ENCODE measurements around the gene IQGAP3. TPM values are rescaled to one million over a fixed set of nuclear protein-coding genes. Genes with fewer than 3 reads are reported as not detected.
A peak's percentile ranks its signal among the peaks of the same experiment; 100 is the strongest.

The IQGAP3 gene
- total and polyA plus RNA-seq, 7 donors: 0.01 to 0.24 (median 0.08) TPM

DNA sequence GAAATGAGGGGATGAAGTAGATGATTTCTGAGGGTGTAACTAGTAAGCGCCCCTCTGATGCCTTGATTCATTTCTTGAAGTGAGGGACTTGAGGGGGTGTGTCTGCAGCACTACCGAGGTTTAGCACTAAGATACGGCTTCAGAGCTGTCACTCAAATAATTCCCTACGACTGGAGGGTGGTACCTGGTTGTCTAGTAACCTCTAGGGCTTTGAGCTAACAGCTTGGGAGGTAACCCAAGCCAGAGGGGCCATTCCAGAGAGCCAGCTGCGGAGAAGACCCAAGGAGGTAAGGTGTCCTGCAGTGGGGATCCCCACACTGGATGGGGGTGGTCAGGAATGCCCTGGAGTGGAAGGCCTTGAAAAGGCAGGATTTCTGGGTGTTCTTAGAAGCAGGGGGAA, 7.1 kb upstream of the IQGAP3 start, which contains the start of gene TTC24:
TTC24 (plus strand) TSS at position 252 of the 400 bp plus-strand sequence. CDS start 1,642 bp downstream, outside the sequence.
- 81 to 88% (median 82%) methylated on average over 5 of the region's 5 CpGs for WGBS, 3 donors
- no peaks in the 10 kb centered on the region for H3K27me3 ChIP-seq (ENCODE audit: insufficient read depth in 3 of 3, low read length in 2 of 3)
- no peaks in the 10 kb centered on the region for H3K9me3 ChIP-seq
- no peak within 1 kb of the TSS for H3K4me3 ChIP-seq
- DNase-seq (no peak), ATAC-seq (no peak)
- no peak within 1 kb of the TSS for H3K27ac ChIP-seq
- intact Hi-C loops (cut with DNase I): loop anchor here in 1 of 2 donors (5.0 kb wide), 1 partner anchor 33 kb away; no protein-coding TSS in a partner anchor
- TF ChIP-seq, protein P1, sequence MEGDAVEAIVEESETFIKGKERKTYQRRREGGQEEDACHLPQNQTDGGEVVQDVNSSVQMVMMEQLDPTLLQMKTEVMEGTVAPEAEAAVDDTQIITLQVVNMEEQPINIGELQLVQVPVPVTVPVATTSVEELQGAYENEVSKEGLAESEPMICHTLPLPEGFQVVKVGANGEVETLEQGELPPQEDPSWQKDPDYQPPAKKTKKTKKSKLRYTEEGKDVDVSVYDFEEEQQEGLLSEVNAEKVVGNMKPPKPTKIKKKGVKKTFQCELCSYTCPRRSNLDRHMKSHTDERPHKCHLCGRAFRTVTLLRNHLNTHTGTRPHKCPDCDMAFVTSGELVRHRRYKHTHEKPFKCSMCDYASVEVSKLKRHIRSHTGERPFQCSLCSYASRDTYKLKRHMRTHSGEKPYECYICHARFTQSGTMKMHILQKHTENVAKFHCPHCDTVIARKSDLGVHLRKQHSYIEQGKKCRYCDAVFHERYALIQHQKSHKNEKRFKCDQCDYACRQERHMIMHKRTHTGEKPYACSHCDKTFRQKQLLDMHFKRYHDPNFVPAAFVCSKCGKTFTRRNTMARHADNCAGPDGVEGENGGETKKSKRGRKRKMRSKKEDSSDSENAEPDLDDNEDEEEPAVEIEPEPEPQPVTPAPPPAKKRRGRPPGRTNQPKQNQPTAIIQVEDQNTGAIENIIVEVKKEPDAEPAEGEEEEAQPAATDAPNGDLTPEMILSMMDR (IDR thresholded peaks at IDR 0.05): no peak
- peaks cover 3% of the 10 kb centered on the region for H3K4me1 ChIP-seq
- no peaks in the 10 kb centered on the region for H3K36me3 ChIP-seq (ENCODE audit: insufficient read depth in 1 of 2, low read depth in 1 of 2)

DNA sequence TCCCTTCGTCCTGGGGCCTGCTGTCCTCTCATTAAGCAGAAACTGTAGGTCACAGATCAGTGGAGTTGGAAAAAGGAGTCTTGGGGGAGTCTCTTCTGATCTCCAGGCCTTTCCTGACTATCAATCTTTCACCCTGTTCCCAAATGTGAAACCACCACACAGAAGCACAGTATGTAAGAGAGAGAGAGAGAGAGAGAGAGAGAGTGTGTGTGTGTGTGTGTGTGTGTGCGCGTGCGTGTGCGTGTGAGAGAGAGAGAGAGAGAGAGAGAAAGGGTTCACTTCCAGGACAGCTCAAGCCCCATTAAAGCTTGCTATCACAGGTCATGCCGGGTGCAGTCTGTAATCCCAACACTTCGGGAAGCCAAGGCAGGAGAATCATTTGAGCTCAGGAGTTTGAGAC, 5.7 kb upstream of the IQGAP3 start:
- H3K36me3 ChIP-seq (ENCODE audit: insufficient read depth in 1 of 2, low read depth in 1 of 2): no peaks in the 10 kb centered on the region
- WGBS, 3 donors: 52 to 72% (median 71%) methylated on average over 3 to 7 of the region's 7 CpGs
- H3K9me3 ChIP-seq: no peaks in the 10 kb centered on the region
- H3K27ac ChIP-seq: no peak overlapping the region
- H3K4me3 ChIP-seq: no peak overlapping the region
- TF ChIP-seq, protein P1 (IDR thresholded peaks at IDR 0.05): no peak
- intact Hi-C loops (cut with DNase I): loop anchor here in 1 of 2 donors (5.0 kb wide), 1 partner anchor 34 kb away; no protein-coding TSS in a partner anchor
- H3K27me3 ChIP-seq (ENCODE audit: insufficient read depth in 3 of 3, low read length in 2 of 3): no peaks in the 10 kb centered on the region
- DNase-seq: no peak
- no peaks in the 10 kb centered on the region for H3K4me1 ChIP-seq
- no peak for ATAC-seq

DNA sequence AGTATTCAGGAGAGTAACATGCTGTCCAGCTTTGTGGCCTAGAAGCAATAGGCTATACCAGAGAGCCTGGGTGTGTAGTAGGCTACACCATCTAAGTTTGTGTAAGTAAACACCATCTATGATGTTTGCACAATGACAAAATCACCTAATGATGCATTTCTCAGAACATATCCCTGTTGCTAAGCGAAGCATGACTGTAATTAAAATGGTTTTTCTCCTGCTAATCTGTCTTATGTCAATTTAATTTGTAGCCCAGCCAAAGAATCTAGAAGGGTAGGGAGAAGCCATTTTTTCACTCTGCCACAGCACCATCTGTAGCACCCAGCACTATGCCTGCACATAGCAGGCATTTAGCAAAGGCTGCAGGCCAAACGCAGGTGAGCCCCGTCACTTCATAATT, 5.2 kb upstream of the IQGAP3 start:
- intact Hi-C loops (cut with DNase I): loop anchor here in 1 of 2 donors (5.0 kb wide), 1 partner anchor 35 kb away; no protein-coding TSS in a partner anchor
- H3K27ac ChIP-seq: no peak overlapping the region
- no peak overlapping the region for H3K4me3 ChIP-seq
- TF ChIP-seq, protein P1 (IDR thresholded peaks at IDR 0.05): no peak
- 88 to 98% (median 93%) methylated on average over 3 of the region's 3 CpGs for WGBS, 3 donors
- H3K9me3 ChIP-seq: no peaks in the 10 kb centered on the region
- no peaks in the 10 kb centered on the region for H3K4me1 ChIP-seq
- DNase-seq (no peak), ATAC-seq (no peak)
- H3K27me3 ChIP-seq (ENCODE audit: insufficient read depth in 3 of 3, low read length in 2 of 3): no peaks in the 10 kb centered on the region
- H3K36me3 ChIP-seq (ENCODE audit: insufficient read depth in 1 of 2, low read depth in 1 of 2): no peaks in the 10 kb centered on the region

DNA sequence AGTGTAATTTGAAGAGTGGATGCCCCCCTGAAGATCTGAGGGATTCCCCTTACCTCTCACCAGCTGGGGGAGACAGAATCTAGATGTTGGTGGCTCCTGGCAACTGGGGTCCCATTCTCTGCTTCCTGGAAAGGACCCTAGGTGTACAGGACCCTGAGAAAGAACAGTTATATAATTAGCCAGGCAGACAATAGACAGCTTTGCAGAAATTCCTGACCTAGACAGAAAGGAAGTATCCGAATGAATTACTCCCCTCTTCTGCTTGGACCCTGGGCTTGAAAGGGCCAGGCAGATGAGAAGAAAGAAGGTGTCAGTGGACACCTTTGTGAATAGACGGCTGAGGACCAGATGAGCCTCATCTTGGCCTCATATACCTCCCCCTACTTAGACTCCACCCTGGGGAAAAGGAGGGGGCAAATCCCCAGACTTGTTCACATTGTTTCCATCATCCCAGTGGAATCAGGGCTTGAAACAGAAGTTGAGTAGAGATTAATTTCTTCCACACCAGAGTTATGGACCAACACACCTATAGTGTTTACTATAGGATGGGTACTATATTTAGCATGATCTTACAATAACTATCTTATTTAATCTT, 1.8 kb upstream of the IQGAP3 start:
- intact Hi-C loops (cut with DNase I): no loop called here
- Histone ChIP-seq H3K9me3 (no peaks in the 10 kb centered on the region), H3K27ac (no peak overlapping the region), H3K4me1 (peaks cover 6% of the 10 kb centered on the region), H3K27me3 (ENCODE audit: insufficient read depth in 3 of 3, low read length in 2 of 3) (peaks cover 0 to 4% (median 0%) of the 10 kb centered on the region in 3 donors), H3K36me3 (ENCODE audit: insufficient read depth in 1 of 2, low read depth in 1 of 2) (no peaks in the 10 kb centered on the region), H3K4me3 (no peak overlapping the region)
- 37 to 50% (median 41%) methylated on average over 2 of the region's 2 CpGs for WGBS, 3 donors
- TF ChIP-seq, protein P1 (IDR thresholded peaks at IDR 0.05): no peak
- ATAC-seq (no peak), DNase-seq (no peak)

DNA sequence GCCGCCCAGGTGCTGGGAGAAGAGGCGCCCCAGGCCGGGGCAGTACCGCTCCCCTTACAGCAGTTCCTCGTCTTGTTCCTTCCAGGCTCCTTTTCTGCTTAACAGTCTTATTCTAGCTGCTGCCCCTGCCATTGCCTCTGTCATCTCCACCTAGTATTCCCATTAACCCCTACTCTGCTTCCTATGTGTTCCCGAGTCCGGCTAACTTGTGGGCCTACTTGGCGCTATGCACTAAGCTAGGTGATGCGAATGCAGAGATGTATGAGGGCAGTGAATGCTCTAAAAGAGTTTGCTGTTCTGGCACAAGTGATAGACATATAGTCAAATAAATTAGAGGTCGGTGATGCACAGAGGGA, 276 bp upstream of the IQGAP3 start:
- peak overlapping the region; percentile 67 for H3K4me3 ChIP-seq
- intact Hi-C loops (cut with DNase I): no loop called here
- H3K27ac ChIP-seq: no peak overlapping the region
- ATAC-seq: no peak
- 26 to 30% (median 27%) methylated on average over 10 of the region's 10 CpGs for WGBS, 3 donors
- no peak for DNase-seq
- no peaks in the 10 kb centered on the region for H3K36me3 ChIP-seq (ENCODE audit: insufficient read depth in 1 of 2, low read depth in 1 of 2)
- H3K4me1 ChIP-seq: peaks cover 6% of the 10 kb centered on the region
- TF ChIP-seq, protein P1 (IDR thresholded peaks at IDR 0.05): no peak
- no peaks in the 10 kb centered on the region for H3K9me3 ChIP-seq
- H3K27me3 ChIP-seq (ENCODE audit: insufficient read depth in 3 of 3, low read length in 2 of 3): peaks cover 0 to 4% (median 0%) of the 10 kb centered on the region in 3 donors

Measured in psoas muscle (tissue), 8 donors.